HG03378 (cell line): ENCODE data around the gene TBC1D22A.

Source experiments
- ATAC-seq: cut with Tn5 transposase; IDR thresholded peaks from one replicate; pipeline ENCODE4 v1.9.1; 2021; ENCODE audit warnings: mild to moderate bottlenecking, moderate library complexity; ENCODE audit not compliant: unreplicated experiment

The TBC1D22A gene

DNA sequence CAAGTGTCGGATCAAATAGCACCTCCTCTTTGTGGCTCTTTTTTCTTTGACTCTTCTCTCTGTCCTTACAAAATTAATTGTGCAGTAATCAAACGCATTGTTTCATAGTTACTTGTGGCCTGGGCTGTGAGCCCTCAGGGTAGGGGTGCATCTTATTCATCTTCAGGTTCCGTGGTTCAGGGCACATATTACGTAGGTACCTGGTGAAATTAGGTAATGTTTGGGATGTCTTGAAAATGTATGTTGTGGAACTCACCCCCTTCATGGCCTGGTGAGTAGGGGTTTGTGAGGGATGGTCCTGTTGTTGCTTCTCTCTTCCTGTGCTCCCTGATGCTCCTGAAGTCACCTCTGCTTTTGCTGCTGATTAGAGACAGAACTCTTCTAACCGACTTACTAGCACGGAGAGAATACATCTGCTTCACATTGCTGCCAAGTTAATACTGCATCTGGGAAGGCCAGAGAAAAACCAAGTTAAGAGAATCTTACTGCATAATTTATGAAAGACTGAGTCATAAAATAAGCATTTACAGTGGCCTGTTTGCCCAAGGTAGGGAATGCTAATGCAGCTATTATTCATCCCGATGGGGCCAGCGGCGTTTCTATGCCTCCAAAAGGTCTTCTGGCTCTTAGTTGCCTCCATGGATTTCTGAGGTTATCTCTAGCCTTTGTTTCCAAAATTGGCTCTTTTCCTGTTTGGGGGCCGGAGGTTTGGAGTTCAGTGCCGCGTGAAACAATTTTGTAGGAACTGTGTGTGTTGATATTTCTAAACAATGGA, 66.9 kb downstream of the TBC1D22A start:
- ATAC-seq, result no peak

DNA sequence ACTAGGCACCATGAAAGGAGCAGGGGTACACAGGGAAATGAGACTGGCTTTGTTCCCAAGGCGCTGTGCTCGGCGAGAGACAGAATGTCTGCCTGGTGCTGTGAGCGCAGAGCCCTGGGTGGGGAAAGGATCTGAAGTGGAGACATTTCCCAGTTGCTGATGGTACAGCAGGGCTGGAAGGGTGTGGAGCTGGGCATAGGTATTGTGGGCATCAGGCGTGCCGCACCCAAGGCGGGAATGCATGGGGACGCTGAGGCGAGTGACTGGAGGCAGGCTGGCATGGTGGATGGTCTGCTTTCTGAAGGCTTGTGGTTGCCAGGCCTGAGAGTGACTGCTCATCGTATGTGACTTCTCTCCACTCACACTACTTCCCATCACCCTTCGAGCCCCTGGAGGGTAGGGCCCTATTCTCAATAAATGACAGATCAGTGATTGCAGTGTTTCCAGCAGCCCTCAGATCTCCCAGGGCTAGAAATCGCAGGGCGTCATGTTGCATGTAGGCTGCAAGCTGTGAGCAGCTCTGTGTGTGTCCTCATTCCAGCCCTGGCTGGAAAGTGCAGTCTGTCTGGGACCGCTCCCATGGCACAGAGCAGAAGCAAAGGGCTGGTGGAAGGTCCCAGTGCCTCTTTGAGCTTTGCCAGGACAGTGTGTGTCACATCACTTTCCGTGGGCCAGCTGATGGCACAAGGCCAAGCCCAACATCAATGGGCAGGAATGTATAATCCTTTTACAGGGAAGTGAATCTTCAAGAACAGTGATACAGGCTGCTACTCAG, 67.7 kb downstream of the TBC1D22A start:
- ATAC-seq, result no peak

DNA sequence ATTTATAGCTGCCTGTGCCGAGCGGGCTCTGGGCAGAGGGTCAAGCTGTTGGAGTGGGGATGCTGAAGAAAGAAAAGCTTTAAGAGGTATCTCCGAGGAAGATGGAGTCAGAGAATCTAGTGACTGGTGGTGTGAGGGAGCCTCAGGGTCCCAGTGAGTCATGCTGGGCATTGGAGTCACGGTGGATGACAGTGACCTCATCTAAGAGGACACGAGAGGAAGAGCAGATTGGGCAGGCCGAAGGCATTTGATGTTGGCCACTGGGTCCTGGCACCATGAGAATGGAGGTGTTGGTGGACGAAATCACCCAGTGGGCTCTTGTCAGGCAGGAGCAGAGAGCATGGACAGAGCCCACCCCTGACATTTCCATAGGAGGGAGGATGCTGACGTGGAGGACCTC, 68.4 kb downstream of the TBC1D22A start:
- no peak for ATAC-seq

DNA sequence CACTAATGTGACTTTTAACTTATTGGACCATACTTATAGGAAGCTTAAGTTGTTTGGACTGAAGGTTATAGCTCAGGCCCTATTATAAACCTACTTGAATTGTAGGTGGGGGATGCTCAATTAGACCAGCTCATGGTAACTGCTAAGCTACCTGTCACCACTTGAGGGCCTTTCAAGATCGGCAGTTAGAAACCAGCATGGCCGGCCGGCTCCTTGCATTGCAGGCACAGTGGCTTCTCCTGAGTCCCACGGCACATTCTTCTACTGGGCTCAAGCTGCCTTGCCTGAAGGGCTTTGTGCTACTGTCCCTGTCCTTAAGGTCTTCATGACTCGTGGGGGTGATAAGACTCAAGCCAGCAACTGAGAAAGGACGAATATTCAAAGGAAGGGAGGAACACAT, 70.8 kb downstream of the TBC1D22A start:
- no peak for ATAC-seq

- no peak for ATAC-seq
Measured at GRCh38 chr22:46834021-46834737, 71.7 kb downstream of the TBC1D22A start.

GRCh38 chr22:46835288-46835687, 72.8 kb downstream of the TBC1D22A start:
- ATAC-seq, result no peak

DNA sequence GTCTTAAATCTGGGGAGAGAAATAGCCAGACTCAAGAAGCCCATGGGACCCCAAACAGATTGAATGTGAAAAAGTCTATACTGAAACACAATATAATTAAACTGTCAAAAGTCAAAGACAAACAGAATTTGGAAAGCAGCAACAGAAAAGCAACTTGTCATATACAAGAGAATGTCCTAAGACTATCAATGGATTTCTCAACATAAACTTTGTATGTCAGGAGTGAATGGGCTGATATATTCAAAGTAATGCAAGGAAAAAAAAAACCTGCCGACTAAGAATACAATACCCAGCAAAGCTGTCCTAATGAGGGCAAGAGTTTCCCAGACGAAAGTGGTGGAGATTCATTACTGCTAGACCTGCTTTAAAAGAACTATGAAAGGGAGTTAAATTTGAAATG, 73.2 kb downstream of the TBC1D22A start:
- no peak for ATAC-seq

DNA sequence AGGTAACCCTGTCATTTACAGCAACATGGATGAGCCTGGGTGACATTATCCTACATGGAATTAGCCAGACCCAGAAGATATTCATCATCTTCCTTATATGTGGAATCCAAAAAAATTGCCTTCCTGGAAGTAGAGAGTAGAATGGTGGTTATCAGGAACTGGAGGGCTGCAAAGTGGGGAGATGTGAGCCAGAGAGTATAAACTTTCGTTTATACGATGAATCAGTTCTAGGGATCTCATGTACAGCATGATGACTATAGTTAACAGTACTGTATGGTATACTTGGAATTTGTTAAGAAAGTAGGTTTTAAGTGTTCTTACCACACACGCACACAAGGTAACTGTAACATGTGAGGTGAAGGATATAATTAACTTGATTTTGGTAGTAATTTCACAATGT, 79.1 kb downstream of the TBC1D22A start:
- no peak for ATAC-seq

- ATAC-seq, result no peak
Measured at GRCh38 chr22:46842606-46843005, 80.2 kb downstream of the TBC1D22A start.

GRCh38 chr22:46843821-46844255, 81.4 kb downstream of the TBC1D22A start:
- no peak for ATAC-seq

- ATAC-seq, result no peak
Measured at GRCh38 chr22:46844606-46845210, 82.3 kb downstream of the TBC1D22A start.

DNA sequence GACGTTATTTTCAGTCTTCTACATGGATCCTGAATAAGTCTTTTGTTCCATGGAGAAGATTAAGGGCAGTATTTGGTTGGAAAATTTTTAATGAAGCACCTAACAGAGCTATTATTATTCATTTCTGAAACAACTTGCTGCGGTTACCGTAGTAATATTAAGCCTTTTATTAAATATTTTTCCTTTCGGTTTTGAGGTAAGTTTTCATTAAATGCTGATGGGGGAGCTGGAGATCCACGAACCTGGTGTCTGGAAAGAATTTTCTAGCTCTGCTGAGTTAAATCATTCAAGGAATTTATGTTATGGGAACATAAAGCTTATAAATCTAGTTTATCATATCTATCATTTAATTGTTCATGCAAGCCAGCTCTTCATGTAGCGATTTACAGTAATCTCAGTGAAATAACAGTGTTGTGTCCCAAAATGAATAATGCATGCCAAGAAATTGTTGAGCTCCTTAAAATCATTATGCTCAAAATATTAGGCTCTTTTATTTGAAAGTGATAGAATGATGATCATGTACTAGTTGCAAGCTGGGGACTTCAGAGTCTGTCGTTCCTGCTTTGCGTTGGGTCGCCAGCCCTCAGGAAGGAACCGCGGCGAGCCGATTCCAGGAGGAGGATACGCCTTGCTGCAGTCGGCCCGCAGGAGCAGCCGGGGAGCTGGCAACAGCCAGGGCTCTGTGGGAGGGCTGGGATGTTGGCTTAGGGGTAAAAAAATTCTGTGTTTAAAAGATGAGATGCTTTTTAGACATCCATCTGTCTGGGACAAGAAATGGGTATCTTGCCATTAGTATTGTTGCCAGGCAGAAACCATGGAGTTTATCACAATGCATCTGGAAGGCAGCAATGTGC, 83.1 kb downstream of the TBC1D22A start:
- no peak for ATAC-seq

DNA sequence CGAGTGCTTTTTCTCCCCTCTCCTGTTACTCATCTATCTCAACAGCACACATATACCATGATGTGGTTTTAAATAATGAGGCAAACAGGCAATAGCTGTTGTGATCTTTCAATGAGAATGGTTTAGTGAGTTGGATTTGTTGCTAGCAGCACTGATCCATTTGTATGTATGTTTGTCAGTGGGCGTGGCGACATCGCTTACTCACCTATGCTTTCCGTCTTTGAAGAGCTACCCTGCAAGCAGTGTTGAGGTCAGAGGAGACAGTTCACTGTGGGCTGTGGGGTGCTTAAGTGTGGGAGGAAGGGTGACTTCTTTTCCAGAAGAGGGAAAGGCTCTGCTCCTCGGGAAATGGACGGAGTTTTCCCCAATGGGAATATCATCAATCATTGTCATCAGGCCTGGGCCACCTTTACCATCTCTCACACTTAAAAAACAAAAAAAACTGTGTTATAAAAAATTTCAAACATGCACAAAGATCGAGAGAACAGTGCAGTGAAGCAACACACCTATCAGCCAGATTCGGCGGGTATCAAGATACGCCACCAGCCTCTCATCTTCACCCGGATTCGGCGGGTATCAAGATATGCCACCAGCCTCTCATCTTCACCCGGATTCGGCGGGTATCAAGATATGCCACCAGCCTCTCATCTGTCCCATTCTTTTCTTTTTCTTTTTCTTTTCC, 83.8 kb downstream of the TBC1D22A start:
- no peak for ATAC-seq

GRCh38 chr22:46846832-46847355, 84.4 kb downstream of the TBC1D22A start:
- no peak for ATAC-seq

DNA sequence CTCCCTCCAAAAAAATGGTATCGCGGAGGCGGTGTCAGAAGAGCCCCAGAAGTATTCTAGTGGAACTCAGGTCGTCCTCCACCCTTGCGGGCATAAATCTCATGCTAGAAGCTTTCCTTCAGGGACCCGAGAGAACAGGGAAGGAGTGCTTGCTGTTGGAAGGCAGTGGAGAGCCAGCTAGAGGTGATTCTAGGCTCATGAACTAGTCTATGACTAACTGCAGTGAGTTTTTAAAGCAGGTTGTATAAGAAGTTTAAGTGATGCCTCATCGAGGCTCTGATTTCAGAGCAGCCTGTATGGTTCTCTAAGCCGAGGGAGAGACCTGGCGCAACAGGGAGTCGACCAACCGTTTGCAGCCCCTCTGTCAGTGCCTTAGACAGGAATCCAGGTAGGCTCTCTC, 85.7 kb downstream of the TBC1D22A start:
- no peak for ATAC-seq

- no peak for ATAC-seq
Measured at GRCh38 chr22:46849101-46849500, 86.7 kb downstream of the TBC1D22A start.

GRCh38 chr22:46849951-46850350, 87.5 kb downstream of the TBC1D22A start:
- ATAC-seq, result no peak

GRCh38 chr22:46851311-46851710, 88.9 kb downstream of the TBC1D22A start:
- ATAC-seq, result no peak

- no peak for ATAC-seq
Measured at GRCh38 chr22:46851941-46852340, 89.5 kb downstream of the TBC1D22A start.
